GM12864 (cell line): Measurements from ENCODE around the gene DDX41.

ENCODE experiments used
- DNase-seq: peaks from one replicate; pipeline ENCODE4 v3.0.0-alpha.2; 2011; ENCODE audit warnings: low read depth
- H3K4me3 ChIP-seq: 2 replicates; pipeline ENCODE4 v1.5.1; 2011; ENCODE audit warnings: mild to moderate bottlenecking, low read depth, low read length, control low read depth
- TF ChIP-seq, protein P1 (sequence below): IDR thresholded peaks from 2 replicates; pipeline ENCODE4 v1.5.1; 2011; ENCODE audit warnings: low read depth, mild to moderate bottlenecking, moderate library complexity, low read length, control low read depth, inconsistent platforms; ENCODE audit errors: missing control alignments

DDX41 gene

DNA sequence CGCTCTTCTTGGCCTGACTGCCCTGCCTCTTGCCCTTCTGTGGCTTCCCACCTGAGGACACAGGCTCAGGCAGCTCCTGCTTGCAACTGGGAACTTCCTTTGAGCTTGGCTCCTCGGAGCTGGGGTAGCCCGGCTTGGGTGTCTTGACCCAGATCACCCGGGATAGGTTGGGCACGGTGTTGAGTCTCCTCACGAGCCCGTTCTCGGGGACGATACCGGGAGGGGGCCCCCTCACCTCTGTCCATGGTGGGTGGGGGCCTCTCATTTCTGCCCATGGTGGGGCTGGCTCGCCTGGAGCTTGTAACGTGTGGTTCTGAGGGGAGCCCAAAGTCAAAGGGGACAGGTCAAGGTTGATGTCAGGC lies 7.8 kb upstream of the DDX41 start:
- DNase-seq = no peak
- TF ChIP-seq, protein P1, sequence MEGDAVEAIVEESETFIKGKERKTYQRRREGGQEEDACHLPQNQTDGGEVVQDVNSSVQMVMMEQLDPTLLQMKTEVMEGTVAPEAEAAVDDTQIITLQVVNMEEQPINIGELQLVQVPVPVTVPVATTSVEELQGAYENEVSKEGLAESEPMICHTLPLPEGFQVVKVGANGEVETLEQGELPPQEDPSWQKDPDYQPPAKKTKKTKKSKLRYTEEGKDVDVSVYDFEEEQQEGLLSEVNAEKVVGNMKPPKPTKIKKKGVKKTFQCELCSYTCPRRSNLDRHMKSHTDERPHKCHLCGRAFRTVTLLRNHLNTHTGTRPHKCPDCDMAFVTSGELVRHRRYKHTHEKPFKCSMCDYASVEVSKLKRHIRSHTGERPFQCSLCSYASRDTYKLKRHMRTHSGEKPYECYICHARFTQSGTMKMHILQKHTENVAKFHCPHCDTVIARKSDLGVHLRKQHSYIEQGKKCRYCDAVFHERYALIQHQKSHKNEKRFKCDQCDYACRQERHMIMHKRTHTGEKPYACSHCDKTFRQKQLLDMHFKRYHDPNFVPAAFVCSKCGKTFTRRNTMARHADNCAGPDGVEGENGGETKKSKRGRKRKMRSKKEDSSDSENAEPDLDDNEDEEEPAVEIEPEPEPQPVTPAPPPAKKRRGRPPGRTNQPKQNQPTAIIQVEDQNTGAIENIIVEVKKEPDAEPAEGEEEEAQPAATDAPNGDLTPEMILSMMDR = no peak
- no peak overlapping the region for H3K4me3 ChIP-seq

DNA sequence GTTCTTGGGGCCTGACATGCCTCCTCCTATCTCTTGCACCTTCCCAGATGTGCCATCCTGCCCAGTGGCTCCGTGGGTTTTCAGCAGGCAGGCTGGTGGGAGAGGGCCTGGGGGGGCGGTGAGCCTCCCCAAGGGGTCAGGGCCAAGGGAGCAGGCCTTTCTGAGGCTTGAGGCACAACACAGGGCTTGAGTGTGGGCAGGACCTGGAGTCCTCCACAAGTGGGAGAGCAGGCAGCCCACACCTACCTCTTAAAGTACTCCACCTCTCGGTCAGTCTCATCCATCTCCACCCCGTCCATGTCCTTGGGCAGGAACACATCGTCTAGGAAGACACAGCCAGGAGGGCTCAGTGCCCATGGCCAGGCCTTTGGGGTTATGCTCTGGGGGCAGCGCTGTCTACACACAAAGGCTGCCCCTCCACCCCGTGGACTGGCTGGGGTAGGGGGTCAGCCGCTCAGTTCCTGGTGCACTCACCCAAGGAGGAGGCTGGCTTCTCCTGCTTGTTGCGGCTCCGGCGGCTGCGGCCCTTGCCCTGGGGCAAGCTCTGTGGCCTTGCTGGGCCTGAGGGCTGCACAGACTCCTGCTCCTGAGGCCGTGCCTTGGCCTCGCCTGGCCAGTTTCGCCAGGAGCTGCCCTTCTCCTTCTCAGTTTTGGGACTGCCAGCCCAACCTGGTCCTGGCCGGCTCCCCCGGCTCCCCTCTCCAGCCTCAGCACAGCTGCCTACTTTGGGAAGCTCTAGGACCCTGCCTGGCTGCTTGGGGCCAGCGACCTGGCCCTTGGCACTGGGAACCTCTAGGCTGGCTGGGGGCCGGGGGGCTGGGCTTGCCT lies 7.2 kb upstream of the DDX41 start:
- no peak for DNase-seq

DNA sequence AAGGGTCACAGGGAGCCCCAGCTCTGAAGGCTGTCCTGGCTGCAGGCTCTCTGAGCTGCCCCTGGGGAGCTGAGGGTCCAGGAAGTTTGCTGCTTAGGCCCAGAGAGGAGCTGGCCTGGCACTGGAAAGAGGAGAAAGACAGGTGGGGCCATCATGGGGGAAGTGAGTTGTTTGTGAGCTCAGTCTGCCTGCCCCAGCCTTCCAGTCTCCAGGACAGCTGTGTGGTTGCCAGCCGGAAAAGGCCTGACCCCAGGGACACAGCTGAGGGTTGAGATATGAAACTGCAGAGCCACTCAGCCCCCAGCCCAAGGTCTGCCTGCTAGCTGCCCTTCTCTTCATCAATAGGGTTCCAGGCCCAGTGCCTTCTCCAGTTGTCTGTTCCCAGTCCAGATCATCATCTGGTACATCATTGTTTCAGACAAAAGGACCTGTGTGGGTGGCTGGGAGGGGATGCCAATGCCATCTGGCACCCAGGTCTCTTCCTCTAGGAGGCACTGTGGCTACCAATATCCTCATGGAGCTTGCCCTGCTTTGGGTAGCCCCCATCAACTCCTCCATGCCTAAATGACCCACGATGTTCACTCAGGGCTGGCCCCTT lies 4.3 kb upstream of the DDX41 start:
- no peak overlapping the region for H3K4me3 ChIP-seq
- DNase-seq = no peak
- TF ChIP-seq, protein P1 = no peak

More for the DNA sequence above, 7.2 kb upstream of the DDX41 start:
- H3K4me3 ChIP-seq = no peak overlapping the region
- TF ChIP-seq, protein P1 = no peak

DNA sequence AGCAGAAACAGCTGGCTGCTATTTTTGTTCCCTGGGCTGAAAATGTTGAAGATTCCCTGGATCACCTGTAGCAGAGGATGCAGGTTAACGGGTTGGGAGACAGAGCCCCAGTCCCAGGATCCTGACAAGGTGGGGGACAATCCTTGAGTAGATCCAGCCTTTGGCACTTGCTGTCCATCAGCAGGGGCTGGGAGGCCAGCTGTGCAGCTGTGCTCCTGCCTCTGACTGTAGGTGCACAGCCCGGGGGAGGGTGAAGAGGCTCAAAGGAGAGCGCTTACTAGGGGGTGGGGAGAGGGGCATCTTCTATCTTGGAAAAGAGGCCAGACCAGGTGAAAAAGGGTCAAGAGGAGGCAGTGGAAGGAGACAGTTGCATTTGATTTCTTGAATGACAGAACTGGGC lies 3.5 kb upstream of the DDX41 start:
- TF ChIP-seq, protein P1 = no peak
- DNase-seq = no peak
- no peak overlapping the region for H3K4me3 ChIP-seq

DNA sequence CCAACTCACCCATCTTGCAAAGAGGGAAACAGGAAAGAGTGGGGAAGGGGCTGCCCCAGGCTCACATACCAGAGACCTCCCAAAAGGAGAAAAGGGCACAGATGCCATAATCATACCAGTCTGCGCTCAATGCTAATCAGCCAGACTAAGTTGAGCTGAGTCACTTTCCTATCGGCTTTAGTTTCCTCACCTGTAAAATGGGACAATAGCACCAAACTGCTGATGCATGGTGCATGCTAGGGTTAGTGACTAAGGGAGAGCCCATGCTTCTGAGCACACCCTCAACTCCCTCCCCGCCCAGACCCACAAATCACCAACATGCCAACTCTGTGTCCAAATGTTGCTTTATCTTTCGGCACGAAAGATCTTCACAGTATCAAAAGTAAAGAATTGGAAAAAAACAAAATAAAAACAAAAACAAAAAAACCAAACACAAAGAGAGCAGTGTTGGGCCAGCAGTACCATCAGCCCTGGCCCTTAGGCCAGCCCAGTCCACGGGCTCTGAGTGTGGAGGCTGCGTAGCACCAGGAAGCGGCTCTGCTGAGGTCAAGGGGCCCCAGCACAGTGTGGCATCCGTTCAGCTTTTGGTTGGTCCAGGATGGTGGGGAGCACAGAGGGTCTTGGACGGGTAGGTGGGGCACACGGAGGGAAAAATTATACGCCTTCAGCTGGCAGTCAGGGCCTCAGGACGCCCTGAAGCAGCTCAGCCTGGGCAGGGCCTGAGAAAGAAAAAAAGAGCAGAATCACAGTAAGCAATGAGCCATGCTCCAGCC lies 2.9 kb upstream of the DDX41 start:
- no peak for DNase-seq
- no peak overlapping the region for H3K4me3 ChIP-seq
- TF ChIP-seq, protein P1 = no peak

DNA sequence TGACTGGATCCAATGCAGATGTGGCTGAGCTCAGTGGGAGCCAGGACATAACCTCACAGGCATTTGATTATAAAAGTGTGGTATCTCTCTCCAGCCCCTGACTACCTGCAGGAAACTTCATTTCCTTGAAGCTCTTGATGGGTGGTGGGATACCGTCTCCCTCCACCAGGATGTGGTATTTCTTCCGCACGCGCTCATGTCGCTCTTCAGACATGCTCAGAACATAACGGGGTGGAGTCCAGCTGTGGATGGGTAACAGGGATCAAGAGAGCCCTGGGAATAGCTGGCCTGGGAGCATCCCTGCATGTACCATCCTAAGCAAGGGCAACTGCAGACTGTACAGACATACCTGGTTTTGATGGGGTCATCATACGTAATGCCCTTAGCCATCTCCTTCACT lies 1.2 kb downstream of the DDX41 start:
- no peak for DNase-seq
- peak overlapping the region; percentile 86 for H3K4me3 ChIP-seq
- TF ChIP-seq, protein P1 = no peak
